Colon (tissue), 2 donors: ENCODE results near the gene SEMA5A.

Experiments used
- FAIRE-seq: peaks from 2 replicates; lab custom pipeline; 2012; peaks lifted over from hg19 to GRCh38; lab: Jason Lieb, UNC
- donor health status: control.
- donor health status: control.

Gene SEMA5A

DNA sequence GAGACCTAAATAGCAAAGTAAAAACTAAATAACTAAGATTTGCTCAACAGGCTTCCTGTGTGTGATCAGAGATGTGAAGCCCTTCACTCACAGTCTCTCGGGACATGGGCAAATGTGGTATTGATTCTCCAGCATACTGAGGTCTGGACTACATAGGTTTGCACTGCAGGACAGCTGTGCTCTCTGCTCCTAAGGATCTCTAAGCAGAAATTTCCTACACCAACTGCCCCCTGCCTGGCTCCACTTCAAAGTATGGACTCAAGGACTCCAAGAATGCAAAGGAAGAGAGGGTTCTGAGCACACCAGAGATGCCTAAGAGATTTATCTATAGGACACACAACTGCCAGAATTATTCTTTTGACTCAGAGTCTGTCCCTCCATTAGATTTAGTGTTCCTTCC is 487.2 kb downstream of the SEMA5A start:
- no peak for FAIRE-seq

DNA sequence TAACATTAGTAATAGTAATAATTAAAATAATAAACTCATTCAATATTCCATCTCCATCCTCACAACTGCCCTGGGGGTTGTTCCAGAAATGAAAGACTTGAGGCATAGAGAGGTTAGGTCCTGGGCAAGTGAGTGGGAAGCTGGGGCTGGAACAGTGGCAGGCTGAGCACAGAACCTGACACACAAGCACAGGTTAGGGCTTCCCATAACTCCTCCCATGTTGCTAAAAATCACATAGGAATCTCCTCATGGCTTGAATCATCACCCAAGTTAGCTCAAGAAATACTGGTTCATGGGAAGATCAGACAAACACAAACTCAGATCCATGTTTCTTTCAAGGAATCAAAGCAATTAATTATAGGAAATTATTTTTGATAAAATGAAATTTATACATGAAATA is 487.7 kb downstream of the SEMA5A start:
- no peak for FAIRE-seq

DNA sequence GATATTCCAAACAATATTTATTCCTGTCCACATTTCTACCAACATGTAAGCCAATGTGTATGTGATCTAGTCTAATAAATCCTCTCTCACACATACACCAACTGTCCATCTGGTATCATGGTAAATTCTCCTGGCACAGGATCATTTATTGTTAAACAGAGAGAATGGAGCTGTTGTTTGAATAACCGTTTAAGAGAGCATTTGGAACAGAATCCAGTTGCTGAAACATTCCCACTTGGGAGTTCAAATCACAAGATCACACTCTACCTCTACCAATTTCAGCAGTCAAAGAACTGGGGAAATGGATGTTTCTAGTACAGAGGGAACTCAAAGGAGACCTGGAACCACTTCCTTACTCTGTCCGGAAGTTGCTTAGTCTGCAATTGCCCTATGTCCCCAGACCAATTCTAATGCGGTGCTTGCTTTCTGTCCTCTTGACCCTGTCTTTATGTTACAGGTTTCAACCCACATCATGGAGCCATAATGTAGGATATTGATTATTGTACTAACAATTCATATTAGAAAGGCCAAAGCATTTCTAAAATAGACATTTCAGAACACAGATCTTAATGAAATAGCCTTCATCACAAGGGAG is 488.4 kb downstream of the SEMA5A start:
- FAIRE-seq, result no peak

DNA sequence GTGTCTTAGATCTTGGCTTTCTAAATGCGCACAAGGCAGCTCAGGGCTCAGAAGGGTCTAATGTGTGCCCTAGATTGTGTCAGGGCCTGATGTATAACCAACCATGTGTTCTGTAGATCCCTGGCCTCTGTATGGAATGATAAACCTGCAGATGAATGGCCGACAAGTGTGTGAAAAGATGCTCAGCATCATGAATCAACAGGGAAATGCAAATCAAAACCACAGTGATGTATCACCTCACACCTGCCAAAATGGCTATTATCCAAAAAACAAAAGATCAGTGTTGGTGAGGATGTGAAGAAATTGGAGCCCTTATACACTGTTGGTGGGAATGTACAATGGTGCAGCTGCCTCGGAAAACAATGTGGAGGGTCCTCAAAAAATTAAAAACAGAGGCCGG is 489.8 kb downstream of the SEMA5A start:
- FAIRE-seq, result no peak

DNA sequence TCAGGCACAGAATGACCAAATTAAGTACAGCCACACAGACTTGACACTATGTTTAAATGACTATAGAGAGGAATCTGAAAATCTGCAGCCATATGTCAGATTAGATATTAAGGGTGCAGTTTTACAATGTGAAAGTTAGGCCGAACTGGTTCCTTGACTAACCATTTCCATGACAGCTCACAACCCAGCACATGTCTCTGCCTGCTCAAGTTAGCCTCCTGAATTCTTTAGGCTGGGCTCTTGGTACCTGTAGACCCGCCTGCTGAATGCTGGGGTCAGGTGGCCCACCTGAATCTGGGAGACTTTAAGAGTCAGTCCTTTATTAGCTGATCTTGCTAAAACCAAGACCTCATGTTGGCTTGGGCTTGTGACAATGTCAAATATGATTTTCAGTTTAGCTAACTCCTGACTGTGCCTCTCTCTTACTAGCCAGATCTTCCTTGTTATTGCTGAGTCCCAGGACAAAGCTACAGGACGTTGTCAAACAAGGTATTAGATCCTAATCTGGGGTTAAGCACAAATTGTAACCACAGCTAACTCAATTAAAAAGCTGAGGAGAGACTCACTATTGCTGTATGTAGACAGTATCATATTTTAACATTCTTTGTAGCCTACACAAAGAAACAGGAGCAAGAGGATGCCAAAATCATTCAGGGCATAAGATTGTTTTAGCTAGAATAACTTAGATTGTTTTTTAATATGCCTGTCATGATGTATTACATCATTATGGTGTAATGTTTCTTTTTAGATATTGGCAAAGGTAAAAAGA is 490.9 kb downstream of the SEMA5A start:
- no peak for FAIRE-seq

DNA sequence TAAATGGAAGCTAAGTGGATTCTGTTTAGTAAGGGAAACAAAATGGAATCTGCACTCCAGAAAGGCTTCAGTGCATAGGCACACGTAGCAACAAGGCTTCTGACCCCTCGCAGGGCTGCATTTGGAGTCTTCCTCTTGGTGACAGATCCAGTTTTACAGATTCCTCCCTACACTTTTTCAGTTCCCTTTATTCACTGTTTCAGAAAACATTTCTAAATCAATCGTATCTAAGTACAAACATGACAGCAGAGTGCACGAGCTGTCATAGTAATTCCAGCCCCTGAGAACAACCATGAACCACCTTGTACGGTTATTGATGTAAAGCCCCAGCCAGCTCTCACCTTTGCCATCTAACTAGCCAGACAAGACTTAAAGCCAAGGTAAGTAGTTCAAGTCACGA is 491.6 kb downstream of the SEMA5A start:
- no peak for FAIRE-seq

DNA sequence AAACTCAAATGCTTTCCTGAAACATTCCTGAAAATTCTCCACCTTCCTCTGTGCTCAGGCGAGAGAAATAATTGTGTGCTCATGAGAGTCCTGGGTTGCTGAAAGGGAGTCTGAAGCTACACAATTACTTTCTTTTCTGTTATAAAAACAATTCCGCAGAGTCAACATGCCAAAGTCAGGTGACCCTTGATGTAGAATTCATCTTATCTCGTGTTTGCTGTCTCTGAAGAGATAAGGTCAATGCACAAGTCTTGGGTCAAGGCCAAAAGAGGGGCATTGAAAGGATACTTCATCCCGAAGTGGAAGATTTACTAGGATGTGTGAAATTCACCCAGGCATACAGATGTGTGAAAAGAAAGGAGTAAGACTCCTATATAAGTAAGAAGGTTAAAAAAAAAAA is 493.5 kb downstream of the SEMA5A start:
- FAIRE-seq, result no peak

DNA sequence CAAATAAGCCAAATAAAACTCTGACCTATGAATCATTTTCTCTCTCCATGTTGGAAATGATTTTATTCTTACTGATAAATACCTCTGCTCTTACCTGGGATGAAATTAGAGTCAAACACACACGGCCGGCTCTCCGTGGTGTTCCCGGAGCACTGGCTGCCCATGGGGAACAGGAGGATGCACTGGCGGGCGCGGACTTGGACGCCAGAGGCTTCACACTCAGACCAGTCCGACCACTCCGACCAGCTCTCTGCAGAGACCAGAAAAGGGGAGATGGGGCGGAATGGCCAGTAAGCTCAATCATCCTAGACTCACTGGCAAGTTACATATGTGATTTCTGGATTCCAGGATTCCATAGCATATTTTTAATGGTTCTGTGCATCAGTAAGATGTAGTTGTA is 494.1 kb downstream of the SEMA5A start:
- no peak for FAIRE-seq

DNA sequence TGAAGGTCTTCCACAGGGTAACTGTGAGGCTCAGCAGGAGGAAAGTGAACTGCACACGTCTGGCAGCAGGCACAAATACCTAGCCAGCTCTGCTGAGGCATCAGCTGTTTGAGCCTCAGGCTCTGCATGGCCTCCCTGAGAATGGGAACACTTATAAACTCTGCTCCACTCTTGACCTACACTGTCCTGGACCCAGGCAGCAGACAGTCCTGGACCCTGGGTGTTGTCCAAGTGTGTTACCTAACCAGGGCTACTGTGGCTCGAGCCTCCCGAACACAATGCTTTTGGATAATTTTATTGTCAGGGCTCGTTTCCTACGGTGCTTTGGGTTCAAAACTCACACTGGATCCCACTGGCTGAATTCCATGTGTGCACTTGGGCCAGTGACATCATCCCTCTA is 497.9 kb downstream of the SEMA5A start:
- FAIRE-seq, result no peak

DNA sequence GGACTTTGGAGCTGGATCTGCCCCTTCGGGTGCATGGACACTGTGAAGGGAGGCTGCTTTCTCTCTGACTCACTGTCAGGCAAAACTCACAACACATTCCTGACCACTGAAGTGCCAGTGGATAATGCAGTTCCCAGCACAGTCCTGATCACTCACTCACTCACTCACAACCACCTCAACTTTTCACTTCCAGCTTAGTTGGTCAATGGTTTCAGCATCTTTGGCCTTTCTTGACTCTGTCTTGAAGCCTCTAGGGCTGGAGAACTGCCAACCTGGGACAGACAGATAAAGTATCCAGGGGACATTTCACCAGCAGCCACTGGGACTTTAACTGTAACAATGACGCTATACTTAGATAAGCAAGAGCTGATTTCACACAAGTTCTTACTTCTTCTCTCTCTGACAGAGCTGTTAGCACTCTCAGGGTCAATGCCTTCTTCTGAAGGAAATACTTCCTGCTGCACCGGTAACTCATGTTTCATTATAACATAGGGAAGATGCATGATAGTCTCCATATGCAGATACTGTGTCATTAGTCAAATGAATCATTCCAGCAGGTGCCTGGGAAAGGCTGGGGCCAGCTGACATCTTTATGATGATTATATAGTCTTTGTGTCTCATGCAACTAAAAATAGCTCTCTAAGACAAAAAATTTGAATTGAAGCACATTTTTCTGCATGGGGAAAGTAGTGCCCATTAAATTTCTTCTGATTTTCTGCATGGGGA is 499.0 kb downstream of the SEMA5A start:
- FAIRE-seq, result no peak

DNA sequence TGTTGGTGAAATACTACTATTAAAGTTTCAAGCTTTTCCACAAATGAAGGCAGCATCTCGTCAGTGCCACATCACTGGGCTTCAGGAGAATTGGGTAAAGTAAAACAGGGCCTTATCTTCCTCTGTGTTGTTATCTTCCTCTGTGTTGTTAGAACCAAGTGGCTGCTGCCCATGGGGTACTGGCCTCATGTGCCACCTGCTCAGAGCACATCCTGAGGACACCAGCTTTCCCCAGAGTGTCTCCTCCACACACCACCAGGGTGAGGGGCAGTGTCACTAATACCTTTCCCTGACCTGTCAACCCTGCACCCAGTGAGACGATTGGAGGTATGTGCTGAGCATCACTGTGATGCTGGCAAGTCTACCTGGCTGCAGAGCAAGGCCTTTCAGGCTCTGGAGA is 499.9 kb downstream of the SEMA5A start:
- FAIRE-seq, result no peak

DNA sequence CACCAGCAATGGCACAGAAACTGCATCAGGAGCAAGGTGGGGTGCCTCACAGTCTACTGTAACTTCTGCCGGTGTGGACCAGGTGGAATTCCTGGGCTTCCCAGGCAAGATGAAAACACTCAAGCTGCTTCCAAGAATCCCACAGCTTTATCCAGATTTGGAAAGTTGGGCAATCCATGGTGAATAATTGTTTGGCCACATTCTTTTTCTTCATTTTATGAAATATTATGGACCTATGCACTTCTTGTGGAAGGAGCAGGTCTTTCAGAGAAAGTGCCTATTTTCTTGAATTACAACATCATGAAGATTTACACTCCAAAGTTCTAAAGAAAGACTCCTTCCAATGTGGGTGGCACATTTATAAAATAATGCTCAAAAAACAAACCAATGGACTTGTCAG is 503.6 kb downstream of the SEMA5A start:
- no peak for FAIRE-seq

DNA sequence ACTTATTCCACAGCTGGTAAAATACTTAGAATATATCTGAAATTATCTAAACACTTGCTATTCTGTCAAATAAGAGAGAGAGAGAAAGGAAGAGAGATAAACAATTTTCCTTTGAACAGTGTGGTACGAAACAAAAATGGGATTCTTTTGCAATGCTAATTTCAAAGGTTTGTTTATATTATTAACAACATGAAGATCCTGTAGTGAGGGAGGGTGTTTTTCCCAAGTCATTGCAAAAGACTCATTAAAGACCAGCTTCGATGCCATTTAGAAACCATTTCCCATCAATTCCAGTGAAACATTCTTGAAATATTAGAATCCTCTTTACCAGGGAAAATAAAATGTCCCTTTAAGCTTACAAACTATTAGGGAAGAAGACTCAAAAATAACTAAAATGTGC is 505.4 kb downstream of the SEMA5A start:
- no peak for FAIRE-seq

DNA sequence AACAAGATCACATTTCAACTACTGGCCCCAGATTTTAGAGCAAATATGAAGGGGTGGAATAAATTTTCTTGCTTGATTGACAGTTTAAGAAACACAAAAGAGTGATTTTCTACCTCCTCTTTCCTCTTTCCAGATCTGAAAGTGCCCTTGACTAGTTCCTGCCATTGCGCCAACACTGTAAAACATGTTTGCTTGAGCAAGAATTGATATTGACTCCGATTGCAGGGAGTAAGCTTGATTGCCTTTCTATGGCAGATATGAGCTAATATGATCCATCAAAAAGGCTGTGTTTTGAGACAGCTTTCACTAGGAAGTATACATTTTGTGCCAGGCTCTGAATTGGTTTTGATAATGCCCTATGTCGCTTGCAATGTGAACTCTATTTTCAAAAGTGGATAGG is 508.8 kb downstream of the SEMA5A start:
- FAIRE-seq, result no peak

DNA sequence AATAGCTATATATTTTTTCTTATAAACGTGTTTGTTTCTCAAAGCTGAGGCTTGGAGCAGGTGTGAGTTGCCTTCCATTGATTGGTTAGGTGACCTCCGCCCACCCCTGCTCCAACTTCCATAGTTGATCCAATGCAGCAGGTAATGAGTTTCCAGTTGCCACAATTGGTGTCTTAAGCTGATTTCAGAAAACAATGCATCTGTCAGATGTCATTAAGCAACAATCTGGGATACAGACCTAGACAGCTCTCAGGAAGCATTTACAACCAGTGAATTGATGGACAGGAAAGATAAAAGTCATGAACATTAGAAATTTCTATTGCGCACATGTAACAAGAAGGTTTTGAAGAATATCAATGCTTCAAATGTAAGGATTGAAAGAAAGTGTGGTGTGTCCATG is 510.5 kb downstream of the SEMA5A start:
- no peak for FAIRE-seq

DNA sequence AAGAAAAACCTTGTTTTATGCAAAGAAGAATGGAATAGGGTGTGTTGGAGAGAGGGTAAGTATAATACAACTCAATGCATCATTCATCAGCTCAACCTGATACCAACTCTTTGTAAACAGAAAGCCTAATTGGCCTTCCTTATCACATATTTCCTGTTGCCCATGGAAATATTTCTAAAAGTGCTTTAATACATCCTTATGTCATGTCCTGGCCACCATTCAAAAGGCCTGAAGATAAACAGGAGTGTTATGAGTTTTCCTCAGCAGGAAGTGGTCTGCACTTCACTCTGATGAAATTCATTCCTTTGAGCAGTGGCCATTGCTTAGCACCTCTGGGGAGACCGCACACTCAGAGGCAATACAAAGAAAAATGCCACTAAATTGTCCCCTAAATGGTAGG is 511.2 kb downstream of the SEMA5A start:
- FAIRE-seq, result no peak

DNA sequence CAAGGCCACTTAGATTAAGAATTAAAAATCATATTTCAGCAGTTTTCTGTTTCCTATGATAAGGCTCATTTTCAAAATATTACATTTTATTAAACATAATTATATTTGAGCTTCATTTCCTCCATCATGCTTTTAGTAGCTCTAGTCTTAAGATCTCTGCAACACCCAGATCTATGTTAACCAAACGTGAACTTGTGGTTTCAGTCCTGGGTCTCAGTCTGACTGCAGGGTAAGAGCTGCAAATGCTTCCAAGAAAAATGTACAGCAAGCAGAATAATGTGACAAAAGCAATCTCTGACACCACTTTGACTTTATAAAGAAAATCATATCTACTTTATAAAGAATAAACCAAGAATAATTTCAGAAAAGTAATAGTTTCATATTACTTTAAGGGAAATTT is 512.4 kb downstream of the SEMA5A start:
- no peak for FAIRE-seq

DNA sequence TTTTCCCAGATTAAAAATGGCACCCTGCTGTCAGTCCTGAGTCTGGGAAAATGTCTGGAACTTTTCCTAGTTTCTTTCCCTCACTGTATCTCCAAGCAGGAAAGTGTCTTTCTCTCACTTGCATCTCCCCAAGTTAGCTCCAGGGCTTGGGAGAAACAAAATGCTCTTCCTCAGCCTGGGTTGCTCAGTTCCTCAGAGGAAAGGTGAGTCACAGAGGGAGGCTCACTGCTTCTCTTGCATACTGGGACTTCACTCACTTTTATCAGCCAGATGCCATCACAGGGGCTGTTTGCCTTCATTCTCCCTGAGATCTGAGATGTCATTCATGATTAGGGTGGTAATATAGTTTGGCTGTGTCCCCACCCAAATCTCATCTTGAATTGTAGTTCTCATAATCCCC is 519.9 kb downstream of the SEMA5A start:
- no peak for FAIRE-seq

DNA sequence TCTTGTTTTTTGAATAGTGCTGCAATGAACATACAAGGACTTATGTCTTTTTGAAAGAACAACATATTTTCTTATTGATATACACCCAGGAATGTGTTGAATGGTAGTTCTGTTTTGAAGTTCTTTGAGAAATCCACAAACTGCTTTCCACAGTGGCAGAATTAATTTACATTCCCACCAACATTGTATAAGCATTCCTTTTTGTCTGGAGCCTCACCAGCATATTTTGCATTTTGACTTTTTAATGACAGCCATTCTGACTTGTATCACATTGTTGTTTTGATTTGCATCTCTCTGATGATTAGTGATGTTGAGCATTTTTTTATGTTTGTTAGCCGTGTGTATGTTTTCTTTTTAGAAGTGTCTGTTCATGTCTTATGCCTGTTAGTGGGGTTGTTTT is 524.9 kb downstream of the SEMA5A start:
- no peak for FAIRE-seq

DNA sequence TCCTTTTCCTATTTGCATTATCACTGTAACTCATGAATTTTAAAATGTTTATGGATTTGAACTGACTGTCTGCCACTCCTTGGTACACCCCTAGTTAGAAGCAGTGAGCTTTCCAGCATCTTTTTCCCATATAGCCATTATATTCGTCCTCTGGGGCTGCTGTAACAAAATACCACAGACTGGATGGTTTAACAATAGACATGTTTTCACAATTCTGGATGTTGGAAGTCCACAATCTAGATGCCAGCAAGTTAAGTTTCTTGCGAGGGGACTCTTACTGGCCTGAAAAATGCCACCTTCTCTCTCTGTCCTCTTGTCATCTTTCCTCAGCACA is 530.0 kb downstream of the SEMA5A start:
- FAIRE-seq, result no peak

DNA sequence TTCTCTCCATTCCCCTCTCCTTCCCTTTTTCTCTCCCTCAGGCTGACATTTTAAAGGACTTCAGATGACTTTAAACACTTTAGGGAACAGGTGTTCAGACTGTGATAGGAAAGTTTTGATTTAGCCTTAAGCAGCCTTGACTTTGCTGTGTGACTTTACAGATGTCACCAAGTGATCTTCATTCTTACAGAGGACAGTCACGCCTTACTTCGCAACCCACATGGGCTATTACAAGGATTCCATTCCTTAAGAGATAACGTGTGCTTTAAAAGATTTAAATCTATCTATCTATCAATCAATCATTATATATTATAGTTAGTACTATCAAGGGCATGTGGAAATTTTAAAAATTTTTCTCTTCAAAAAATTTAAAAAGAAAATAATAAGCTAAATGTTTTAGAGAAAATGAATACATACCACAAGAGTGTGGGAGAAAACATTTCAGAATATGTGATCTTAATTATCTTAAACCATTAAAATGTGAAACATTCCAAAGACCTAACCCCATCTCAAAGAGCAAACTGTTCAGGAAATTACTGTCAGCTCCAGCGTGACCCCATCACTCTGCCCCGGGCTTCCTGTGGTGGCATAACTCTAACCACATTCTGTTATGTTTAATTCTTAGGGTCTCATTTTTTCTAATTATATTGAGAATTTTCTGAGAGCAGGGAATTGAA is 530.5 kb downstream of the SEMA5A start:
- no peak for FAIRE-seq

DNA sequence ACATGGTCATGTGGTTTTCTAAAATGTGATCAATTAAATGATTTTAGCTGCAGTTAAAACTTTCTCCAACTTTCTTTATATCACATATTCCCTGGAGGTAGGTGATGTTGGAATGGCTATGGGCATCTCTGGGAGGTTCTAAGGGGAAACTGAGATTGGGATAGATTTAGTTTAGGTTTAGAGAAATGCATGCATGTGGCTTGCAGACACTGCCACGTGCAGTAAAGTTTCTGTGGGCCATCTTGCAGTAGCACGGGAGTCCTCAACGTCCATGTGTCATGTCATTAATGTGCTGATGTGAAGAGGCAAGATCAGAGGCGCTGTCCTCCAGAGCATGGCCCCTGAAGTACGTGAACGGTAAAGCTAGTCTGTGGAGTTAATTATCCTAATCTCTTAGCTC is 532.7 kb downstream of the SEMA5A start:
- no peak for FAIRE-seq
